OCI-LY7 (cell line): ENCODE results near the gene APBA1.

Experiments
- EZH2phosphoT487 ChIP-seq: fragments of 200-600 bp; sonication (generic); IDR thresholded peaks from 2 replicates; pipeline ENCODE4 v1.6.1; 2018; ENCODE audit warnings: low read depth, borderline replicate concordance, mild to moderate bottlenecking, mixed run types, antibody characterized with exemption, low read length, moderate library complexity, mixed read lengths
- TF ChIP-seq, protein P1 (sequence below): fragments of 200-600 bp; sonication (generic); conservative IDR thresholded peaks from 2 replicates; pipeline ENCODE4 v1.5.1; 2014; ENCODE audit warnings: mild to moderate bottlenecking, antibody characterized with exemption, low read length, moderate library complexity, mixed read lengths

DNA sequence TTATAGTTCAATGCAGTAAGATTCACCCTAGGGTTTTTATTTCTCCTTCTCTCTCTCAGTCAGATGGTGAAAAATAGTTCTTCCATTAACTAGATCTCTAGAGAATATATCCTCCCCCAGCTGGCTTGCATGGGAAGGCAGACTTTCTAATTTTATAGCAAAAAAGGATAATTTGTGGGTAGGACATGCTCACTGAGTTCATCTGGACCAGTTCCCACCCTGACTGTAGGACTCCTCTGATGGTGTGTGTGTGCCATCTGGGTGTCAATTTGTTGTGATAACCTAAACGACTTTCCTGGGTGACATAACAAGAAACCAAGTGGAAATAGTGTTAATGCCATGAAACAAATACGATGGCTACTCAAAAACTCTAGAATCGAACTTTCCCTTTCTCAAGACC is 44.9 kb downstream of the APBA1 start:
- TF ChIP-seq, protein P1, sequence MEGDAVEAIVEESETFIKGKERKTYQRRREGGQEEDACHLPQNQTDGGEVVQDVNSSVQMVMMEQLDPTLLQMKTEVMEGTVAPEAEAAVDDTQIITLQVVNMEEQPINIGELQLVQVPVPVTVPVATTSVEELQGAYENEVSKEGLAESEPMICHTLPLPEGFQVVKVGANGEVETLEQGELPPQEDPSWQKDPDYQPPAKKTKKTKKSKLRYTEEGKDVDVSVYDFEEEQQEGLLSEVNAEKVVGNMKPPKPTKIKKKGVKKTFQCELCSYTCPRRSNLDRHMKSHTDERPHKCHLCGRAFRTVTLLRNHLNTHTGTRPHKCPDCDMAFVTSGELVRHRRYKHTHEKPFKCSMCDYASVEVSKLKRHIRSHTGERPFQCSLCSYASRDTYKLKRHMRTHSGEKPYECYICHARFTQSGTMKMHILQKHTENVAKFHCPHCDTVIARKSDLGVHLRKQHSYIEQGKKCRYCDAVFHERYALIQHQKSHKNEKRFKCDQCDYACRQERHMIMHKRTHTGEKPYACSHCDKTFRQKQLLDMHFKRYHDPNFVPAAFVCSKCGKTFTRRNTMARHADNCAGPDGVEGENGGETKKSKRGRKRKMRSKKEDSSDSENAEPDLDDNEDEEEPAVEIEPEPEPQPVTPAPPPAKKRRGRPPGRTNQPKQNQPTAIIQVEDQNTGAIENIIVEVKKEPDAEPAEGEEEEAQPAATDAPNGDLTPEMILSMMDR, result no peak
- TF ChIP-seq EZH2phosphoT487, result no peak
